Measurements from ENCODE around the gene GAB2.
"Not testable (repeated sequence)": the region's sequence is repeated elsewhere in the genome, so short reads cannot be mapped to it uniquely, and the experiment has no call there.

GAB2 gene

DNA sequence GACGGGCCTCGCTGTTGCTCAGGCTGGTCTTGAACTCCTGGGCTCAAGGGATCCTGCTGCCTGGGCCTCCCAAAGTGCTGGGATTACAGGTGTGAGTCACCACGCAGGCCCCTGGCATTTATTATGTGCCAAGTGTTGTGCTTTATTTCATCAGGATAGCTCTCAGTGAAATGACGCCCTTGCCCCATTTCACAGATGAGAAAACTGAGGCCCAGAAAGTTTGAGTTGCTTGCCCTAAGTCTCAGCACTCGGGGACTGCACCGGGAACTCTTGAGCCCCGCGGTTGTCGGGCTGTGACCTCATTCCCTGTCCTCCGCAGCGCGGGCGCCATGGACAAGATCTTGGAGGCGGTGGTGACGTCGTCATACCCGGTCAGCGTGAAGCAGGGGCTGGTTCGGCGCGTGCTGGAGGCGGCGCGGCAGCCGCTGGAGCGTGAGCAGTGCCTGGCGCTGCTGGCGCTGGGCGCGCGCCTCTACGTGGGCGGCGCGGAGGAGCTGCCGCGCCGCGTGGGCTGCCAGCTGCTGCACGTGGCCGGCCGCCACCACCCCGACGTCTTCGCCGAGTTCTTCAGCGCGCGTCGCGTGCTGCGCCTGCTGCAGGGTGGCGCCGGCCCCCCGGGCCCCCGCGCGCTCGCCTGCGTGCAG, 221.6 kb downstream of the GAB2 start:
- in situ Hi-C loops (cut with HindIII; ENCODE audit: low sequenced_read_pairs), result no loop called here

DNA sequence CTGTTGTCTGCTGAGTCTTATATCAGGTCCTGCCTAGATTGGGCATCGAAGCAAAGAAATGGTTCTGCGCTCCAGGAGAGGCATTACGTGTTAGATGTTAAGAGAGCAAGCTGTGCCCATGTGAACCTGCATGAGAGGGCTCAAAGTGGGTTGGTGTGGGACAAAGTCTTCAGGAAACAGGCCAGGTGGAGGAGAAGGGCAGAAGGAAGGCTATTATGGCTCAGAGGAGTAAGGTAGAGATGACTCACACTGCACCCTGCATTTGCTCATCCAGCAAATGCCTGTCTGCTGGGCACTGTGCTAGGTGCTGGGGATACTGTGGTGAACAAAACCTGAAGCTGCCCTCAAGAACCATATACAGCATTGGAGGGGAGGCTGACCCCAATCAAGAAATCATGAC, 223.1 kb downstream of the GAB2 start:
- in situ Hi-C loops (cut with HindIII; ENCODE audit: low sequenced_read_pairs), result no loop called here

DNA sequence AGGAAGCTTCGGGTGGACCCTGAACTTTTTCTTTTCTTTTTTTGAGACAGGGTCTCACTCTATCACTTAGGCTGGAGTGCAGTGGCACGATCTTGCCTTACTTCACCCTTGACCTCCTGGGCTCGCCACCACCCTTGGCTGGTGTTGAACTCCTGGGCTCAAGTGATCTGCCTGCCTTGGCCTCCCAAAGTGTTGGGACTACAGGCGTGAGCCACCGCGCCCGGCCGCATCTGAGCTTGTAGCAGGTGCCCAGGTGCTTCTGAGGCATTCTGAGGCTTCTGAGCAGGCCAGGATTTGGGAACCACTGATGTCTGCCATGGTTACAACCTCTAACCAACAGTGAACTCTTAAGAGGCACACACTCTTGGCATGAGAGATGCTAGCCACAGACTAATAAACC, 223.8 kb downstream of the GAB2 start:
- in situ Hi-C loops (cut with HindIII; ENCODE audit: low sequenced_read_pairs), result no loop called here

DNA sequence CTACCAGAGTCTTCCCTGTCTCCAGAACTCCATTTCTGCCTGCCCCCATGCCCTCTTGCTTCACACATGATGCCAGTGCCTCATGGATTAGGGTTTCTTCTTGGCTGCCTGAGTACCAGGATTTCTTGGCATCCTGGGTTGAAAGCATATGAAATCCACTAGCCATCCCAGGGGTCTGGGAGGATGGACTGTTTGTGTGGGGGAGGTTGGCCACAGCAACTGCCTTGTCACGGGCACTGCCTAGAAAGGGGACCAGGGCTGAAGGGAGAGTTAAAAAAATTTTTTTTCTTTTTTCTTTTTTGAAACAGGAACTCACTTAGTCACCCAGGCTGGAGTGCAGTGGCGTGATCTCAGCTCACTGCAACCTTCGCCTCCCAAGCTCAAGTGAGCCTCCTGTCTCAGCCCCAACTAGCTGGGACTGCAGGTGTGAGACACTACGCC, 224.7 kb downstream of the GAB2 start:
- in situ Hi-C loops (cut with HindIII; ENCODE audit: low sequenced_read_pairs), result no loop called here

DNA sequence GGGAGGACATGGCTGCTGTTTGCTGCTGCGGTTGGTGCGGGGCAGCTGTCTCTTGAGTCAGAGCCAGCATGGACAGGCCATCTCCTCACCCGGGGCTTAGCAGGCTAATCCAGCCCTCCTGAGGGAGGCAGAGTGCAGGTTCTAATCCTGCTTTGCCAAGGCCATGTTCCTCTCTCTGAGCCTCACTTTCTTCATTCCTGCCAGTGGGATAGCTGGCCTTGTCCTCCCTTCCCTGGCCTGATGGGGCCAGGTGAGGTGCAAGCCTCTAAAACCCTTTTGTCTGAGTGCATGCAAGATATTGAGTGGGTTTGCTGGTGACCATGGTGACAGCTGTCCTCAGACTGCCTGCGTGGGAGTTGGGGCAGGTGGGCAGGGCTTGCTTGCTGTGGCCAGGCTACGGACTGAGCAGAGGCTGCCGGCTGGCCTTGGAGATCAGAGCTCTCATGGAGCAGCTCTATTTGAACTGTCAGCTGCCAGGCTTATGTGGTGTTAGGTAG, 225.3 kb downstream of the GAB2 start:
- in situ Hi-C loops (cut with HindIII; ENCODE audit: low sequenced_read_pairs), result no loop called here

- in situ Hi-C loops (cut with HindIII; ENCODE audit: low sequenced_read_pairs), result no loop called here
Observed at GRCh38 chr11:78190871-78191538, 226.6 kb downstream of the GAB2 start.

DNA sequence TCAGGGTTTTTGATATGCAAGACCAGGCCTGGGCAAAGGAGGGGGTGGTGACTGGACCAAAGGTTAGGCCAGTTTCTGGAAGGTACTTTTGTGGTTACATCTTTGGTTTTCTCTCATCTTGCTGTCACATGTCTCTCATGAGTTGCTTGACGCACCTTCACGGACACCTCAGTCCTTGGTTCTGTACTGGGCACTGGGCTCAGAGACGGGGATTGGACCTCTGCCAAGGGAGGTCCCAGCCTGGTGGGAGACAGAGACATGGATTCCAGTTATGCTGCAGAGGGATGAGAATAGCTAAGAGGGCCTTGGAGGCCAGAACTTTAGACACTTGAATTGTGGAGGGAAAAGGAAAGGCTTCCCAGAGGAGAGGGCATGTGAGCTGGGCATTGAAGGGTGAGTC, 227.2 kb downstream of the GAB2 start:
- in situ Hi-C loops (cut with HindIII; ENCODE audit: low sequenced_read_pairs), result no loop called here

- in situ Hi-C loops (cut with HindIII; ENCODE audit: low sequenced_read_pairs), result no loop called here
Observed at GRCh38 chr11:78189851-78190250, 227.8 kb downstream of the GAB2 start.

GRCh38 chr11:78189174-78189724, 228.4 kb downstream of the GAB2 start:
- in situ Hi-C loops (cut with HindIII; ENCODE audit: low sequenced_read_pairs), result no loop called here

DNA sequence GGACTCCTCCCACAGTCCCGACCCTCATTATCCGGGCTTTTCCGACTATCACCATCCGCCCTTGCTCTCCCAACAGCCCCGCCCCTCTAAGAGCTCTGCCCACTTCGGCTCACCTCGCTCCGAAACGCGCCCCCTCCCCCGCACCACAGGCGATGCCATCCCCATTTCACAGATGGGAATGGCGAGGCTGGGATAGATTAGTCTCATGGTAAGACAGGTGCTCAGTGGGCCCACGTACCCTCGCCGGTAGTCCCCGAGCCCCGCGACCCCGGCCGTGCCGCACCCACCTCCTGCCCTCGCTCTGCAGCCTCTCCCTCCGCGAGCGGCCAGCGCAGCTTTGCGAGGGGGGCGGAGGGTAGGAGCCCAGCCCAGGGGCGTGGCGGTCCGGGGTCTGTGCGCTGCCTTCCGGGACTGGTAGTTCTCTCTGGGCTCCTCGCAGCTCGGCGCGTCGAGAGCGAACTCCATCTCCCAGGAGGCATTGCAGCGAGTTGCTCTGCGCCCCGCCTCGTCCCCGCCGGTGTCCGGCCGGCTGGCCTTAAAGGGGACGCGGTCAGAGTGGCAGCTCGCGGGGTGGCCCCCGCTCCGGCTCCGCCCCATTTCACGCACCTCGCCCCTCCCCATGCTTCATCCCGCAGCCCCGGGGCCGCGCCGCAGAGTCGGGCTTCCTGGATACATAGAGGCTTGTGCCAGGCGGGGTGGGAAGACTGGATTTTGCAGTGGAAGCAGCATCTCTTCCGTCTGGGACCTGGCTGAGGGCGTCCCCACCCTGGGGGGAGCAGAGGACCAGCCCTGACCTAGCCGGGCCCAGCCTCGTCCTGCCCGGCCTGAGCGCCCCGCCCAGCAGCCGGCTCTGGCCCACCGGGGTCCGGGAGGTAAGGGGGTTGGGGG, 229.1 kb downstream of the GAB2 start, which contains the start of the genes KCTD21 and USP35:
Gene KCTD21, minus strand, starts transcription at position 341 of the 888 bp plus-strand sequence. CDS start 14,072 bp downstream, outside the sequence.
Gene USP35, plus strand, starts transcription at position 634 of the 888 bp plus-strand sequence. CDS start 7,327 bp downstream, outside the sequence.
- in situ Hi-C loops (cut with HindIII; ENCODE audit: low sequenced_read_pairs), result no loop called here

DNA sequence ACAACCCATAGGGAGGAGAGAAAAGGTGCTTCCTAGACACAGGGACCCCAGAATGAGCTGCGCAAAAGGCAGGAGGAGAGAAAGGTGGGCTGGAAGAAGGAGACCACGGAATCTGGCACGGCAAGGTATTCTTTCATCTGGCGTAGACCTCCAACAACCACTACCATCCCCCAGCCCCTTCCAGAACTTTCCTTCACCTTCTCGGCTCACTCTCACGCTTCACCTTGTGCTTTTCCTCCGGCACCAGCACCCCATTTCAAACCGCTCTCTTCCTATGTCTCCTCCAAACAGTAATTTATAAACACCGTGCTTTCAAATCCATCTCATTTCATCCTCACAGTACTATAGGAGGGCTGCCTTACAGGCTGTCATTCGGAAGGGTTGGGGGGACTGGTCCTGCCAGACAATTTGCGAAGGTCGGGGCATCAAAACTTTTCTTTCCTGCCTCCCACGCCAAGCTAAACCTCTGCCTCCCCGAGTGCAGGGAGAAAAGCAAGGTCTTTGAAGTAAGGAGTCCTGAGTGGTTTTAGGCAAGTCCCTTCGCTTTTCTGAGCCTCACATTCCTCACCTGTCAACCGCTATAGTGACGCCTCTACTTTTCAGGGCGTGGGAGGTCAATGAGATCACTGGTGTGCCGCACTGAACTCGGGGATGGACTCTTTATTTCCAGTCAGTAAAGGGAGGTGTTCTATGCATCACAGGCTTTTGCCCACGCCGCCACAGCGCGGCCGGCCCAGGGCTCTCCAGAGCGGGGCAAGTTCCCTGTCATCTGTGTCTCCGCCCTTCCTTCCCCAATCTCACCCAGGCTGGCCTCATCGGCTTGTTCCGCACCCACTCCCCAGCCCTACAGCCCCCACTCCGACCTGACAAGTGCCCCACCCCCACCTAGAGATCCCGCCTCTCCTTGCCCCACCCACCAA, 230.0 kb downstream of the GAB2 start:
- in situ Hi-C loops (cut with HindIII; ENCODE audit: low sequenced_read_pairs), result no loop called here

DNA sequence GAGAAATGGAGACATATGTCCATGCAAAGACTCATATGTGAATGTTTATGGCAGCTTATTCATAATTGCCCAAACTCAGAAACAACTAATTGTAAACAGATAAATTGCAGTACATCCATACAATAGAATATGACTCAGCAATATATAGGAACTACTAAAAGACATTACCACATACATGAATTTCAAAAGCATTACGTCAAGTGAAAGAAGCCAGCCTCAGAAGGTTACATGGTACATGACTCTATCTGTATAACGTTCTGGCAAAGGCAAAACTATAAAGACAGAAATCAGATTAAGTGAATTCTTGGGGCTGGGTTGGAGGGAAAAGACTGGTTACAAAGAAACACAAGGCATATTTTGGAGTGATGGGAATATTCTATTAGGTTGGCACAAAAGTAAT, 236.4 kb downstream of the GAB2 start:
- in situ Hi-C loops (cut with HindIII; ENCODE audit: low sequenced_read_pairs), result no loop called here

- in situ Hi-C loops (cut with HindIII; ENCODE audit: low sequenced_read_pairs), result no loop called here
Observed at GRCh38 chr11:78180751-78181150, 236.9 kb downstream of the GAB2 start.

GRCh38 chr11:78179459-78180071, 238.1 kb downstream of the GAB2 start:
- in situ Hi-C loops (cut with HindIII; ENCODE audit: low sequenced_read_pairs), result no loop called here

GRCh38 chr11:78177216-78177615, 240.4 kb downstream of the GAB2 start:
- in situ Hi-C loops (cut with HindIII; ENCODE audit: low sequenced_read_pairs), result no loop called here

- in situ Hi-C loops (cut with HindIII; ENCODE audit: low sequenced_read_pairs), result no loop called here
Observed at GRCh38 chr11:78176605-78177141, 240.9 kb downstream of the GAB2 start.

DNA sequence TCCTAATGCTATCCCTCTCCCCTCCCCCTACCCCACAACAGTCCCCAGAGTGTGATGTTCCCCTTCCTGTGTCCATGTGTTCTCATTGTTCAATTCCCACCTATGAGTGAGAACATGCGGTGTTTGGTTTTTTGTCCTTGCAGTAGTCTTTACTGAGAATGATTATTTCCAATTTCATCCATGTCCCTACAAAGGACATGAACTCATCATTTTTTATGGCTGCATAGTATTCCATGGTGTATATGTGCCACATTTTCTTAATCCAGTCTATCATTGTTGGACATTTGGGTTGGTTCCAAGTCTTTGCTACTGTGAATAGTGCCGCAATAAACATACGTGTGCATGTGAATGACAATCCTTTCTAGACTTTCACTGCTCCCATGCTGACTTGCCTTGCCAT, 241.8 kb downstream of the GAB2 start:
- in situ Hi-C loops (cut with HindIII; ENCODE audit: low sequenced_read_pairs), result not testable (repeated sequence)

DNA sequence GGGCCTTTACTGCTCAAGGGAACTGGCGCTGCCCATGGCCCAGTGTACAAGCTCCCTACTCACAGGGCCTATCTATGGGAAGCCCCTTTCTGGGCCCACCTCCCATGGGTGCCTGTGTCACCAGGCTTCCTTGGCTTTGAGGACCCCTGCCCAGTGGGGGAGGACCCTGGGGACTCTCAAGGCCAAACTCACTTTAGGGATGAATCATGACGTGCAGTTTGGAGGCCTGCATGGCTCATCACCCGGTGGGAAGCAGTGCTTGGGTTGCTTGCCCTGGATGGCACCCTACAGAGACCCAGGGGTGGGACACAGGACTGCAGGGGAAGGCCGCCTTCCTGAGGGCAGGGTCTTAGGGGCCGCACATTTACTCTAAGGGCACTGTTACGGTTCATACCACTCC, 245.7 kb downstream of the GAB2 start:
- in situ Hi-C loops (cut with HindIII; ENCODE audit: low sequenced_read_pairs), result no loop called here

GRCh38 chr11:78170874-78171549, 246.6 kb downstream of the GAB2 start:
- in situ Hi-C loops (cut with HindIII; ENCODE audit: low sequenced_read_pairs), result no loop called here
